GM12864 (cell line): ENCODE results near the gene ADAM19.

ENCODE experiments used
- DNase-seq: peaks from one replicate; pipeline ENCODE4 v3.0.0-alpha.2; 2011; ENCODE audit warnings: low read depth
- H3K4me3 ChIP-seq: 2 replicates; pipeline ENCODE4 v1.5.1; 2011; ENCODE audit warnings: mild to moderate bottlenecking, low read depth, low read length, control low read depth
- TF ChIP-seq, protein P1 (sequence below): IDR thresholded peaks from 2 replicates; pipeline ENCODE4 v1.5.1; 2011; ENCODE audit warnings: low read depth, mild to moderate bottlenecking, moderate library complexity, low read length, control low read depth, inconsistent platforms; ENCODE audit errors: missing control alignments

Gene ADAM19

DNA sequence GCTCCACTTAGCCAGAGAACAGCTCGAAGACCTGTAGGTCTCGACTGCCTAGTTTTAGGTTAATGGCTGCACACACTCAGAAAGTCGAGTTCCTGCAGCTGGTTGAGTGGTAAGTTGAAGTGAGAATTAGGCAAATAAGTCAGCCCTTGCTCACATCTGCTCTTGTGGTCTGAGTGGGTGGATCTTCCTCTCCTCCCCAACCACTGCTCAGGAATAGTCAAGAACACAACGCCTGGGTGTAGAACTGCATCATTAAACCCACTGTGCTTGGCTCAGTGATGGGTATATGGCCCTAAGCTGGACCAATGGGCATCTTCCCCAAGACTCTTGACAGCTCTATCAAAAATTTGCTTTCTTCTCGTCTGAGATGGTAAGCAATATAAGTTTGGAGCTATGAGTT, 20.9 kb upstream of the ADAM19 start:
- TF ChIP-seq, protein P1, sequence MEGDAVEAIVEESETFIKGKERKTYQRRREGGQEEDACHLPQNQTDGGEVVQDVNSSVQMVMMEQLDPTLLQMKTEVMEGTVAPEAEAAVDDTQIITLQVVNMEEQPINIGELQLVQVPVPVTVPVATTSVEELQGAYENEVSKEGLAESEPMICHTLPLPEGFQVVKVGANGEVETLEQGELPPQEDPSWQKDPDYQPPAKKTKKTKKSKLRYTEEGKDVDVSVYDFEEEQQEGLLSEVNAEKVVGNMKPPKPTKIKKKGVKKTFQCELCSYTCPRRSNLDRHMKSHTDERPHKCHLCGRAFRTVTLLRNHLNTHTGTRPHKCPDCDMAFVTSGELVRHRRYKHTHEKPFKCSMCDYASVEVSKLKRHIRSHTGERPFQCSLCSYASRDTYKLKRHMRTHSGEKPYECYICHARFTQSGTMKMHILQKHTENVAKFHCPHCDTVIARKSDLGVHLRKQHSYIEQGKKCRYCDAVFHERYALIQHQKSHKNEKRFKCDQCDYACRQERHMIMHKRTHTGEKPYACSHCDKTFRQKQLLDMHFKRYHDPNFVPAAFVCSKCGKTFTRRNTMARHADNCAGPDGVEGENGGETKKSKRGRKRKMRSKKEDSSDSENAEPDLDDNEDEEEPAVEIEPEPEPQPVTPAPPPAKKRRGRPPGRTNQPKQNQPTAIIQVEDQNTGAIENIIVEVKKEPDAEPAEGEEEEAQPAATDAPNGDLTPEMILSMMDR = no peak
- peak; percentile 97 for DNase-seq
- no peak overlapping the region for H3K4me3 ChIP-seq

DNA sequence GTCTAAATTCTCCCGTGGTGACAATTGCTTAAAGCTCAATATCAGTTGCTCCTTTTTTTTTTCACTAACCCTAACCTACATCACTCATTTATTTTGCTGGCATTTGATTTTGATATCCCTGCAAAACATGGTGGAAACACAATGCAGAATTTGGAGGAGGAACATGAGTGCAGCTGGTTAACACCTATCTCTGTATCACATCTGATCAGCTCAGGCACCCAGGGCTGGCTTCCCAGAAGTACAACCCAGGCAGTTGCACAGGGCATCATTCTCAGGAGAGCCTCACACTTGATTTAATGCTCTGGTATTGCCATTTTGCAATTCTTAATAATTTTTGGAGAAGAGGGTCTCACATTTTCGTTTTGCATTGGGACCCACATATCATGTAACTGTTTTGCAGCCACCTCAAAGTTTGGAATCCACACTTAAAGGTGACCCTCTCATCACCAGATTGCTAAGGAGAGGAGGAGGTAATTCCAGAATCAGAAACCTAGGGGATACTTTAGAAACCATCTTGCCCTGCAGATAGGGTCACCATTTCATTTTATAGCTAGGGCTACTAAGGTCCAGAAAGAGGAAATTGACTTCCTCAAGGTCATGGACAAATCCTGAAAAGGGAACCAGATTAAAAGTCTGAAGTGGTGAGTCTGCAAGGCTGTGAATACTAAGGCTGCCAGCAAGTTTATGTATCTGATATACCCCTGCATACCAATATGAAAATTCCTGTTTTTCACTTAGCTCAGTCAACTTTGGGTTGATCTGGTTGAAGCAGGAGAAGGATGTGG, 19.3 kb upstream of the ADAM19 start:
- DNase-seq = no peak
- TF ChIP-seq, protein P1 = no peak
- H3K4me3 ChIP-seq = no peak overlapping the region

DNA sequence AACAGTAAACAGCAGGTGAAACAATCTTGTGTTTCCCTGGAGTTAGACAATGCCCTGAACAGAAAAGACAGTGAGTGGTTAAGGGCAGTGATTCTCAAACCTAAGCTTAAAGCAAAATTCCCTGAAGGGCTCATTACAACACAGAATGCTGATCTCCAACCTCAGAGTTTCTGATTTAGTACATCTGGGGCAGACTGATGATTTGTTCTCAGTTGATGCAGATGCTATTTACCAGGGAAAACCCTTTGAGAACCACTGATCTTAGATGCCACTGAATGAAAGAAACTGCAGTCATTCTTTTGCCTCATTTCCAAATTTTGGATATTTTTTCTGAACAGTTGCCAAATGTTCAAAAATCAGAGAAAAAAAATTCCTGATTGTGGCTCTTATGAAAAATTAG, 18.7 kb upstream of the ADAM19 start:
- DNase-seq = no peak
- H3K4me3 ChIP-seq = no peak overlapping the region
- TF ChIP-seq, protein P1 = no peak

DNA sequence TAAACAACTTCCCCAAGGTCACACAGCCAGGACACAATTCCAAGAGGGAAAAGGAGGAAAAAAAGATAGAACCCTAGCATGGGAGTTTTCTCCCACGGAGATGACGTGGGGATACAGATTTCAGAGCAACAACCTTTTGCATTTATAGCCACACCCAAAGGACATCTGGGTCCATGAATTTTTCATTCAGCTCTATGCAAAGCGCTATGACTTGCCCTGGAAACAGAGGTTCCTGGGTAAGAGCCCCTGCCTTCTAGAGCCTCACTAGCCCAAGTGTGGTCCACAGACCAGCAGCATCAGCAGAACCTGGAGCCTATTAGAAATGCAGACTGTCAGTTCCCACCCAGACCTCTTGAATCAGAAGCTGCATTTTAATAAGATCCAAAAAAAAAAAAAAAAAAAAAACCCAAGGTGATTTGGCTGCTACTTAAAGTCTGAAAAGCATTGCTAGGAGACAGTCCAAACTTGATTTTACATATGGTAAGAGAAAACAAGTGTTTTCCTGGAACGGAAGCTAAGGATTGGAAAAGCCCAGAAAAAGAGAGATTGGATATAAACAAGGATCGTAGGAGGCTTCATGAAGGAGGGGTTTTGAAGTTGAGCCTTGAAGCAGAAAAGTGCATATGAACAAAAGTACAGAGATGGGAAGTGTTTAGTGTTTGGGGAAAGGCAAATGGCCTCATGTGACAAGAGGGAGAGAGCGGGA, 17.6 kb upstream of the ADAM19 start:
- no peak overlapping the region for H3K4me3 ChIP-seq
- no peak for DNase-seq
- TF ChIP-seq, protein P1 = no peak

DNA sequence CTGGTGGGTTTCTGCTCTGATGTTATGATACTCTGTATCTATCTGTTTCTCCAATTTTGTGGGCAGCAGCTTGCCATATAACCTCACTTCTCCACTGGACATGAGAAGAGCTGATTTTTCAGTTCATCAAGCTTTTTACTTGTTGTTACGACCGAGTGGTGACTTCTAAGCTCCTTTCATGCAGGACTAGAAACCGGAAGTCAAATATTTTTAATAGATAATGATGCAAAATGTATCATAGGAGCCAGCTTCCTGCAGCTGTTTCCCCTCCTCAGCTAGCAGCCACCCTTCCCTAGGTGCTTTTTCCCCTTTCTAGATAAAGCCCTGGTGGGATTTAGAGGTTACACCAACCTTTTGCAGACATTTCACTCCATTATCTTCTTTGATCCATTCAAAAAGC, 17.0 kb upstream of the ADAM19 start:
- TF ChIP-seq, protein P1 = no peak

DNA sequence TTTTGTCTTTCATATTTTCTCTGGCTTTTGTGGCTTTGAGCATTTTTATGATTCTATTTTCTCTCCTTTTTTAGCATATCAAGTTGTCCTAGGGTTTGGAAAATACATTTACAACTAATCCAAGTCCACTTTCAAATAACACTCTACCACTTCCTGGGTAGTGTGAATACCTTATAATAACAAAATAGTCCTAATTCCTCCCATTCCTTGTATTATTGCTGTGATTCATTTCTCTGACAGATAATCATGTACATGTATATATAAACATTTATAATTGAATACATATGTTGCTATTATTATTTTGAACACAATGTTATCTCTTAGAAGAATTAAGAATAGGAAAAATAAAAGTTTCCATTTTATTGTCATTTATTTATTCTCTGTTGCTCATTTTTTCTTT, 14.9 kb upstream of the ADAM19 start:
- DNase-seq = no peak

More for the DNA sequence above, 17.0 kb upstream of the ADAM19 start:
- no peak for DNase-seq
- H3K4me3 ChIP-seq = no peak overlapping the region

More for the DNA sequence above, 14.9 kb upstream of the ADAM19 start:
- H3K4me3 ChIP-seq = no peak overlapping the region
- TF ChIP-seq, protein P1 = no peak
